ENCODE measurements around the gene SNX13.

Gene SNX13

DNA sequence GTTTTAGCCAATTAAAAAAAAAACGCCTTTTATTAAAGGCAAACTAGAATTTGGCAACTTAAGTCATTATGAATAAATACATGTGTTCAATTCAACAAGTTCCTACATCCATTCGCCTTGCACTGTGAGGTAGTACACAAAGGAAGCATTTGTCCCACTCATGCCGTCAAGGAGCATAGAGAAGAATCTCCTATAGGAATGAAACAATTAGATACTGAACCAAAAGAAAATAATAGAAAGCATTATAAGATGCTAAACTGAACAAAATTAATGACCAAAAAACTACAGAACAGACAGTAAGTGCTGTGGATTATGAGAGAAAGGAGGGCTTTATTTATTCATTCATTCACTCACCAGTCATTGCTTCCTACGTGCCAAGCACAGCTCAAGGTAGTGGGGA, 42.2 kb downstream of the SNX13 start:
- Histone ChIP-seq H3K27me3 (ENCODE audit: insufficient read depth, low read length) (no peaks in the 10 kb centered on the region), H3K27ac (ENCODE audit: low read depth, low read length, poor library complexity, severe bottlenecking) (no peak overlapping the region), H3K36me3 (ENCODE audit: insufficient read depth, low read length) (peaks cover 5% of the 10 kb centered on the region; the same call in 1 of the 2 replicates), H4K20me1 (ENCODE audit: insufficient read depth, low read length) (no peaks in the 10 kb centered on the region), H3K4me2 (ENCODE audit: low read length) (no peak overlapping the region), H3K4me1 (ENCODE audit: insufficient read depth, low read length, severe bottlenecking) (no peaks in the 10 kb centered on the region), H3K9me3 (ENCODE audit: low read length) (no peaks in the 10 kb centered on the region), H3K4me3 (ENCODE audit: low read depth, low read length, poor library complexity, severe bottlenecking) (no peak overlapping the region), H3K9me2 (ENCODE audit: low read depth, low read length) (no peaks in the 10 kb centered on the region), H3K79me2 (ENCODE audit: insufficient read depth, low read length) (peaks cover 10% of the 10 kb centered on the region), H3K9ac (ENCODE audit: low read length) (no peak overlapping the region), H3F3A (ENCODE audit: insufficient read depth, low read length) (no peaks in the 10 kb centered on the region), H2AFZ (ENCODE audit: low read length) (no peak overlapping the region)
- no peak for TF ChIP-seq EZH2 (IDR thresholded peaks at IDR 0.05; ENCODE audit: borderline replicate concordance, low read length)
- TF ChIP-seq, protein P1, sequence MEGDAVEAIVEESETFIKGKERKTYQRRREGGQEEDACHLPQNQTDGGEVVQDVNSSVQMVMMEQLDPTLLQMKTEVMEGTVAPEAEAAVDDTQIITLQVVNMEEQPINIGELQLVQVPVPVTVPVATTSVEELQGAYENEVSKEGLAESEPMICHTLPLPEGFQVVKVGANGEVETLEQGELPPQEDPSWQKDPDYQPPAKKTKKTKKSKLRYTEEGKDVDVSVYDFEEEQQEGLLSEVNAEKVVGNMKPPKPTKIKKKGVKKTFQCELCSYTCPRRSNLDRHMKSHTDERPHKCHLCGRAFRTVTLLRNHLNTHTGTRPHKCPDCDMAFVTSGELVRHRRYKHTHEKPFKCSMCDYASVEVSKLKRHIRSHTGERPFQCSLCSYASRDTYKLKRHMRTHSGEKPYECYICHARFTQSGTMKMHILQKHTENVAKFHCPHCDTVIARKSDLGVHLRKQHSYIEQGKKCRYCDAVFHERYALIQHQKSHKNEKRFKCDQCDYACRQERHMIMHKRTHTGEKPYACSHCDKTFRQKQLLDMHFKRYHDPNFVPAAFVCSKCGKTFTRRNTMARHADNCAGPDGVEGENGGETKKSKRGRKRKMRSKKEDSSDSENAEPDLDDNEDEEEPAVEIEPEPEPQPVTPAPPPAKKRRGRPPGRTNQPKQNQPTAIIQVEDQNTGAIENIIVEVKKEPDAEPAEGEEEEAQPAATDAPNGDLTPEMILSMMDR (IDR thresholded peaks at IDR 0.05; ENCODE audit: low read length) = no peak

DNA sequence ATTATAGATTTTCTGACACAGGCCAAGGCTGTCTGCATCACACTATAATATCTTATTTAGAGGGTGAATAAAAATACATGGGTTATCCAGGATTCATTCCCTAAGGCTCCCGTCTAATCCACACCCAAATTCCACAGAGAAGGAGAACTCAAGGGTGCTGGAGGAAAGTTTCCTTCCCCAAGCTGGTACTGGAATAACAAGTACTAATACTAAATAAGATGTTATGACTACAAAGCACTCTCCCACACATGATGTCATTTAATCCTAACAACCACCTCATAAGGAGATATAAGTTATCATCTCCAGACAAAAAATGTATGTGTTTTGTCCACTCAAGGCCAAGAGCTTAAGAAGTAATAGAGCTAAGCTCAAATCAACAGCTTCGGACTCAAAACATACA, 53.0 kb downstream of the SNX13 start:
- no peak overlapping the region for H2AFZ ChIP-seq (ENCODE audit: low read length)
- H3K4me1 ChIP-seq (ENCODE audit: insufficient read depth, low read length, severe bottlenecking) = no peaks in the 10 kb centered on the region
- H3K9me2 ChIP-seq (ENCODE audit: low read depth, low read length) = no peaks in the 10 kb centered on the region
- H3K27ac ChIP-seq (ENCODE audit: low read depth, low read length, poor library complexity, severe bottlenecking) = no peak overlapping the region
- no peaks in the 10 kb centered on the region for H3F3A ChIP-seq (ENCODE audit: insufficient read depth, low read length)
- peaks cover 75% of the 10 kb centered on the region for H3K36me3 ChIP-seq (ENCODE audit: insufficient read depth, low read length)
- no peak overlapping the region for H3K4me3 ChIP-seq (ENCODE audit: low read depth, low read length, poor library complexity, severe bottlenecking)
- no peaks in the 10 kb centered on the region for H4K20me1 ChIP-seq (ENCODE audit: insufficient read depth, low read length)
- H3K9ac ChIP-seq (ENCODE audit: low read length) = no peak overlapping the region
- H3K79me2 ChIP-seq (ENCODE audit: insufficient read depth, low read length) = no peaks in the 10 kb centered on the region
- H3K9me3 ChIP-seq (ENCODE audit: low read length) = no peaks in the 10 kb centered on the region
- no peak overlapping the region for H3K4me2 ChIP-seq (ENCODE audit: low read length)
- TF ChIP-seq, protein P1 (IDR thresholded peaks at IDR 0.05; ENCODE audit: low read length) = no peak
- TF ChIP-seq EZH2 (IDR thresholded peaks at IDR 0.05; ENCODE audit: borderline replicate concordance, low read length) = no peak
- H3K27me3 ChIP-seq (ENCODE audit: insufficient read depth, low read length) = no peaks in the 10 kb centered on the region

DNA sequence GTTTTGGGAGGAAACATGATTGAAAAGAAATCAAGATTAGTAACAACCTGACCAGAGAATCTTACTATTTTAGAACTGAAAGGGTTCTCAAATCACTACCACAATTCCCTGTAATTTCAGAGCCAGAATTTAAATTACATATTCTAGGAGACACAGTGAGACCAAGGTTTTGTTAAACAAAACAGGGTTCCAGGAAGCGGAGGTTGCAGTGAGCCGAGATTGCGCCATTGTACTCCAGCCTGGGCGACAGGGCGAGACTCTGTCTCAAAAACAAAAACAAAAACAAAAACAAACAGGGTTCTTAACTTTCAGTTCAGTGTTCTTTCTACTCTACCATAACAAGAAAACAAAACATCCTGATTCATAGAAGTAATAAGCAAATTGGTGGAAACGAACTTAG, 57.6 kb downstream of the SNX13 start:
- Histone ChIP-seq H3K9ac (ENCODE audit: low read length) (no peak overlapping the region), H3K79me2 (ENCODE audit: insufficient read depth, low read length) (no peaks in the 10 kb centered on the region), H3K4me1 (ENCODE audit: insufficient read depth, low read length, severe bottlenecking) (no peaks in the 10 kb centered on the region), H3K36me3 (ENCODE audit: insufficient read depth, low read length) (peaks cover 70% of the 10 kb centered on the region), H3K27ac (ENCODE audit: low read depth, low read length, poor library complexity, severe bottlenecking) (no peak overlapping the region), H2AFZ (ENCODE audit: low read length) (no peak overlapping the region), H4K20me1 (ENCODE audit: insufficient read depth, low read length) (no peaks in the 10 kb centered on the region), H3F3A (ENCODE audit: insufficient read depth, low read length) (no peaks in the 10 kb centered on the region), H3K9me3 (ENCODE audit: low read length) (no peaks in the 10 kb centered on the region), H3K4me2 (ENCODE audit: low read length) (no peak overlapping the region), H3K9me2 (ENCODE audit: low read depth, low read length) (no peaks in the 10 kb centered on the region), H3K4me3 (ENCODE audit: low read depth, low read length, poor library complexity, severe bottlenecking) (no peak overlapping the region), H3K27me3 (ENCODE audit: insufficient read depth, low read length) (no peaks in the 10 kb centered on the region)
- TF ChIP-seq, protein P1 (IDR thresholded peaks at IDR 0.05; ENCODE audit: low read length) = no peak
- TF ChIP-seq EZH2 (IDR thresholded peaks at IDR 0.05; ENCODE audit: borderline replicate concordance, low read length) = no peak

All from OCI-LY1 (cell line).